Mesenteric fat pad (tissue), 1 donor: Measurements from ENCODE around the gene ZNF282. TPM values are rescaled to one million over a fixed set of nuclear protein-coding genes. Genes with fewer than 3 reads are reported as not detected.

Experiments
- DNase-seq: peaks from one replicate; pipeline ENCODE4 v3.0.0-alpha.2; 2020; ENCODE audit warnings: low spot score
- long read RNA-seq: library from polyadenylated mRNA; unstranded; transcript quantifications from one replicate; pipeline ENCODE4 v2.0.0, GENCODE V29; 2020
- total RNA-seq: library from RNA; stranded (reverse); fragmentation: NEBNext Ultra II Directional; extraction: Animal tissue kit (Norgen Biotek cat#: 25700); gene quantifications from one replicate; pipeline ENCODE4 v1.2.1, GENCODE V29; 2021
- donor health status: DM: yes; HTN: yes; CAD: no.

Gene ZNF282
- total RNA-seq: 19.1 TPM
- long read RNA-seq, partial matches to known transcripts: 0 of 6 reads
- long read RNA-seq, other reads (novel, unspliced or antisense): 6 of 6 reads

GRCh38 chr7:149195180-149196150, at the start of gene ZNF282:
ZNF282 (plus strand) TSS chr7:149195546; CDS start chr7:149195590, 44 bp downstream.
- peak; percentile 94 for DNase-seq

- peak; percentile 94 for DNase-seq
These were observed 48.1 kb upstream of the ZNF282 start, which contains the start of gene ZNF398 for GRCh38 chr7:149147072-149147751. ZNF398 (plus strand) TSS chr7:149147453; CDS start chr7:149147743, 290 bp downstream.

- DNase-seq: peak; percentile 92
These were observed 47.3 kb upstream of the ZNF282 start for GRCh38 chr7:149147752-149148653.

GRCh38 chr7:149150981-149151380, 44.4 kb upstream of the ZNF282 start:
- DNase-seq: no peak

- no peak for DNase-seq
These were observed 42.0 kb upstream of the ZNF282 start for GRCh38 chr7:149153346-149153745.

DNA sequence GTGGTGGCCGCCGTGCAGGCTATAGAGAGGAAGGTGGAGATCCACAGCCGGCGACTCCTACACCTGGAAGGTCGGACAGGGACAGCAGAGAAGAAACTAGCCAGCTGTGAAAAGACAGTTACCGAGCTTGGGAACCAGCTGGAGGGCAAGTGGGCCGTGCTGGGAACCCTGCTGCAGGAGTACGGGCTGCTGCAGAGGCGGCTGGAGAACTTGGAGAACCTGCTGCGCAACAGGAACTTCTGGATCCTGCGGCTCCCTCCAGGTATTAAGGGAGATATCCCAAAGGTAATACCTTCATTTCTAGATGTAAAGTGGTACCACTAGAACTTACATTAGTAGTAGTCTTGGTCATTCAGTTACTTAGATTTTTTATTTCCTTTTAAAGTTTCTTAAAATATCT, 41.3 kb upstream of the ZNF282 start:
- no peak for DNase-seq

DNA sequence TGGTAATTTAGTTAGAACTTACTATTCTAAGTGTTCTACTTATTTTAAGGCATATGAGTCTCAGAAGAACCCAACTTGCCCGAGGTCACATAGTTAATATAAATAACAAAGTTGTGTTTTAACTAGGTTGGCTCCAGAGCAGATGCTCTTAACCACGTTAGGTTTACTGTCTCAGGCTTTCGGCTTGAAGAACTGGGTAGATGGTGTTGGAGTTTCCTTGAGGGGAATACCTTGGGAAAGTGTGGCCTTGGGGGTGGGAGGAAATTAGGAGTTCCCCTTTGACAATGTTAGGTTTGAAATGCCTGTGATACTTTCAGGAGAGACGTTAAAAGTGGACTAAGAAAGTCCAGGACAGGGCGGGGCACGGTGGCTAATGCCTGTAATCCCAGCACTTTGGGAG, 38.4 kb upstream of the ZNF282 start:
- DNase-seq: no peak

DNA sequence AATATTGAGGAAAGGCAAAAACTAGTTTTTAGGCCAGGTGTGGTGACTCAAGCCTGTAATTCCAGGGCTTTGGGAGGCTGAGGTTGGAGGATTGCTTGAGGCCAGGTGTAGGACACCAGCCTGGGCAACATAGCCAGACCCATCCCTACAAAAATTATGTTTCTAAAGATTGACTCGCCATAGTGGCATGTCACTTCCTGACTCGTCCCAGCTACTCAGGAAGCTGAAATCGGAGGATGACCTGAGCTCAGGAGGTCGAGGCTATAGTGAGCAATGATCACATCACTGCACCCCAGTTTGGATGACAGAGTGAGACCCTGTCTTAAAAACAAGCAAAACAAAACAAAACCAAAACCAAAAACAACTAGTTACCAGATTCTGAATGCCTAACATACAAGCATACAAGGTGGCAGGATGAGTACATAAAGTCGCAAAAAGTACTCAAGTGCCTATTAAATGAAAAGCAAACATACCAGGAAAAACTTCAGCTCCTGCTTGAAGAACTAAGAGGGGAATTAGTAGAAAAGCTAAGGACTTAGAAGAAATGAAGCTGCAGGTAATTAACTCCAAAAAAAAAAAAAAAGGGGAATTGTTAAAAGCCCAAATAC, 34.0 kb upstream of the ZNF282 start:
- no peak for DNase-seq

GRCh38 chr7:149166142-149166541, 29.2 kb upstream of the ZNF282 start:
- DNase-seq: no peak

DNA sequence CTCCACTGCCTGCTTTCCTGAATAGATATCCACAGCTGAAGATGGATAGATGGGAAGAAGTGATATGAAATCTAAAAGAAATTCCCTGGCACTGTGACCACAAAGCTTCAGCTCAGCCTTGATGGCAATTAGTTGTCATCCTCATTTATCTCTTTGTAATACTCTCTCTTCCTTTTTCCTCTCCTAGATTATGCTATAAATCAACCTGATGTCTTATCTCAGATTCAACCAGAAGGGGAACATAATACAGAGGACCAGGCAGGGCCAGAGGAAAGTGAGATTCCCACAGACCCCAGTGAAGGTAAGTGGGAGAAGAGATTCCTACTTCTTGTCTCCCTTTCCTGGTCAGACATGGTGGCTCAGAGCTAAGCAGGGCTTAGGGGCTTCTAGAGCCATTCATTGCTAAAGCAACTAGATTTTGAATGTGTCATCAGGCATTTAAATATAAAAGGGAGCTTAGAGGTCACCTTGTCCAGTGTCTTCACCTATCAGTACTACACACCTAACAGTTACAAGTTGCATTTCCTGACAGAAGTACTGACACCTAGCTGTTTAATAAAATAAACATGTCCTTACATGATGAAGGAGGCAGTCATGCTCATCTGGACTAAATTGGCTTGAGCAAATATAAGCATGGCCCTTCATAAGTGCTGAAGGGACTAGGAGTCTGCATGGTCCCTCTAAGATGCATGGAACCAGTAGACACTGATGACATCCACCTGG, 28.6 kb upstream of the ZNF282 start:
- DNase-seq: no peak

- no peak for DNase-seq
These were observed 23.3 kb upstream of the ZNF282 start for GRCh38 chr7:149171892-149172533.

DNA sequence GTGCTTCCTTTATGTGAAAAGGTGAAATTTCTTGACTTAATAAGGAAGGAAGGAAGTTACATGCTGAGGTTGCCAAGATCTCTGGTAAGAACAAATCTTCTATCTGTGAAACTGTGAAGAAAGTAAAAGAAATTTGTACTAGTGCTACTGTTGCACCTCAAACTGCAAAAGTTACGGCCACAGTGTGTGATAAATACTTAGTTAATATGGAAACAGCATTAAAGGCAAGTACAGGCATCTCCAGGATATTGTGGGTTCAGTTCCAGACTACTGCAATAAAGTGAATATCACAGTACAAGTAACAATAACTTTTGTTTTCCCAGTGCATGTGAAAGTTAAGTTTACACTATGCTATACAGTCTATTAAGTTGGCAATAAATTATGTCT, 22.8 kb upstream of the ZNF282 start:
- DNase-seq: no peak

DNA sequence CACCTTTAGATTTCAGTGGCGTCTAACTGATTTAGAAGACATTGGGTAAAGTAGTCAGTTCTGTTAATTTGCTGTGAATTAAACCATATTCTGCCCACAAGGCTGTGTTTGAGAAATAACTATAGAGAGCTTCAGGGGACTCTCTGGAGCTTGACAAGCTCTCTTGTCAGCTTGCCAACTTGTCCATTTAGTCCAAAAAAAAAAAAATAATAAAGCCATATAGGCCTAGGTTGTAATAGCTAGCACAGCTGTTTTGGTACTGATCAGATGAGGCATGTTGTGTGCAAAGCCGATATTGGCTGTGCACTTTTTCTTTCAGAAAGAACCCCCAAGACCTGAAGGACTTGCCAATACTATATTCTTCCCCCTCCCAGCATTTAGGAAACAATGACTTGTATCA, 20.2 kb upstream of the ZNF282 start:
- DNase-seq: no peak

- DNase-seq: peak; percentile 57
These were observed 16.1 kb upstream of the ZNF282 start for GRCh38 chr7:149179241-149179640.

DNA sequence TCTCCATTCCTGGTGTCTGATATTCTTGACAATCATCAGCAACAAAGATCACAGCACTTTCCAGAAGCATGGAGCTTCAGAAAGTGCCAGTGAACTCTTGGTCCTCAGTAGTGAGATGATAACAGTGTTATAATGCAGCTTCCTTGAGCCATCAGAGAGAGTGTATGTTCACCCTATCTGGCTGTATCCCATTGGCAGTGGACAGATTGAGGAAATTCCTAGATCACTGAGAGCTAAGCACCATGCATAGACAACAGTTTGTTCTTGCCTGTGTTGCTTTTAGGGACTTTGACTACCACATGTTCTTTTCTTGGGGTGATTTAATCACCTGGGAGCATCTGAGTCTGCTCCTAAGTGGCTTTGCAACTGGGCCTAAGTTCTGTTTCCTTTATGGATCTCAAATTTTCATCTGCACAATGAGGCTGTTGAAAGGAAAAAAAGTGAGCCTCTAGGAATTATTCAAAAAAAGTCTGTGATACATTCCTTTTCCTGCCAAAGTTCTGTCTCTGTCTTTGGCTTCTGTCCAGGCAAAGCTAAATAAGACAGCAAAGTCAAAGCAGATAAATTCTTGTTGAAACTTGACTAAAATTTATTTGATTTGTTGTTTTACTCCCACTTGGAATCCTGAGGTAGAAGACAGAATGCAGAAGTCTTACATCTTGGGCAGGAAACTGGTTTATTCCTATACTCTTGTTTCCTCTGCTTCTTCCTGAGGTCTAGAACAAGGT, 14.5 kb upstream of the ZNF282 start:
- DNase-seq: no peak

- no peak for DNase-seq
These were observed 13.9 kb upstream of the ZNF282 start for GRCh38 chr7:149181450-149181790.

- no peak for DNase-seq
These were observed 11.1 kb upstream of the ZNF282 start for GRCh38 chr7:149184274-149184673.

GRCh38 chr7:149188213-149188612, 7.1 kb upstream of the ZNF282 start:
- DNase-seq: no peak
